Thyroid gland (tissue), 4 donors: ENCODE measurements around the gene UCK1. TPM values are rescaled to one million over a fixed set of nuclear protein-coding genes. Genes with fewer than 3 reads are reported as not detected.
"Not testable (repeated sequence)": the region's sequence is repeated elsewhere in the genome, so short reads cannot be mapped to it uniquely, and the experiment has no call there.

Experiments used
- DNase-seq, 2 donors: peaks; one replicate each; pipeline ENCODE4 v3.0.0-alpha.2; 2019
- H3K27ac ChIP-seq, 3 donors: fragments of 200-600 bp; sonication (generic); 1 replicate in 2 of 3; 2 replicates in 1 of 3; pipeline ENCODE4 v1.5.1; 2016 to 2019; ENCODE audit warnings: mild to moderate bottlenecking in 1 of 3, moderate library complexity in 1 of 3
- H3K27me3 ChIP-seq: fragments of 200-600 bp; sonication (generic); one replicate; pipeline ENCODE4 v1.5.1; 2019
- H3K36me3 ChIP-seq, 2 donors: fragments of 200-600 bp; sonication (generic); one replicate each; pipeline ENCODE4 v1.5.1; 2016 to 2019
- H3K4me1 ChIP-seq, 2 donors: fragments of 200-600 bp; sonication (generic); one replicate each; pipeline ENCODE4 v1.5.1; 2017 to 2019
- H3K4me3 ChIP-seq, 3 donors: fragments of 200-600 bp; sonication (generic); replicated peaks in 1 of 3; 1 replicate in 2 of 3; 2 replicates in 1 of 3; pipeline ENCODE4 v1.5.1; 2016; ENCODE audit warnings: mild to moderate bottlenecking in 1 of 3
- H3K9me3 ChIP-seq: fragments of 200-600 bp; sonication (generic); one replicate; pipeline ENCODE4 v1.5.1; 2017
- CTCF ChIP-seq, 6 experiments: fragments of 200-600 bp in 3 of 6; fragments of 450-650 bp in 3 of 6; sonication (generic) in 3 of 6; IDR thresholded peaks; one replicate each; pipeline ENCODE4 v1.5.1; 2016 to 2019; ENCODE audit warnings: antibody characterized with exemption in 6 of 6, mild to moderate bottlenecking in 2 of 6, inconsistent platforms in 1 of 6, moderate library complexity in 1 of 6
- POLR2A ChIP-seq, 2 donors: fragments of 450-650 bp; IDR thresholded peaks; one replicate each; pipeline ENCODE4 v1.6.1; 2017; ENCODE audit warnings: antibody characterized with exemption in 2 of 2, mild to moderate bottlenecking in 2 of 2, moderate library complexity in 1 of 2
- WGBS, 2 donors: methylation state at CpG; one replicate each; pipeline ENCODE4 v1.1.5; 2017; 5-methylcytosine and 5-hydroxymethylcytosine counted together
- intact Hi-C: fragments of 100-400 bp; cut with DNase I; formaldehyde crosslinking; loops from one replicate; pipeline ENCODE4 v1.15.1; 2023
- total RNA-seq, 4 donors: library from RNA; depleted of rRNA; stranded (reverse); fragments of >200 nt; gene quantifications; one replicate each; pipeline ENCODE4 v1.2.3, GENCODE V29; 2016

The UCK1 gene
- total RNA-seq, 4 donors from 2014 or later = 39.3 to 57.0 (median 49.3) TPM

GRCh38 chr9:131518553-131518952 lies 12.5 kb downstream of the UCK1 start:
- Histone ChIP-seq H3K27me3 (no peaks in the 10 kb centered on the region), H3K27ac (no peak overlapping the region), H3K36me3 (peaks cover 40 to 55% of the 10 kb centered on the region in 2 donors), H3K9me3 (no peaks in the 10 kb centered on the region), H3K4me3 (no peak overlapping the region), H3K4me1 (no peaks in the 10 kb centered on the region)
- no peak for DNase-seq
- intact Hi-C loops = no loop called here
- TF ChIP-seq CTCF (IDR thresholded peaks at IDR 0.05) (no peak), POLR2A (IDR thresholded peaks at IDR 0.05) (no peak)
- 95 to 96% methylated on average over 14 to 20 of the region's 20 CpGs for WGBS, 2 donors

- DNase-seq = no peak
- Histone ChIP-seq H3K9me3 (no peaks in the 10 kb centered on the region), H3K4me3 (no peak overlapping the region), H3K27me3 (no peaks in the 10 kb centered on the region), H3K4me1 (no peaks in the 10 kb centered on the region), H3K27ac (no peak overlapping the region), H3K36me3 (peaks cover 41 to 61% of the 10 kb centered on the region in 2 donors)
- WGBS, 2 donors = 91 to 95% methylated on average over 11 of the region's 11 CpGs
- TF ChIP-seq CTCF (IDR thresholded peaks at IDR 0.05) (no peak), POLR2A (IDR thresholded peaks at IDR 0.05) (no peak)
- intact Hi-C loops = no loop called here
Measured at GRCh38 chr9:131517761-131518190, 13.3 kb downstream of the UCK1 start.

- intact Hi-C loops = no loop called here
- WGBS, 2 donors = 97 to 99% methylated on average over 9 of the region's 9 CpGs
- H3K27me3 ChIP-seq = no peaks in the 10 kb centered on the region
Measured at GRCh38 chr9:131516930-131517329, 14.1 kb downstream of the UCK1 start.

GRCh38 chr9:131516100-131516499 lies 15.0 kb downstream of the UCK1 start:
- no peak overlapping the region for H3K27ac ChIP-seq
- H3K9me3 ChIP-seq = no peaks in the 10 kb centered on the region
- TF ChIP-seq CTCF (IDR thresholded peaks at IDR 0.05) = no peak
- no peak for TF ChIP-seq POLR2A (IDR thresholded peaks at IDR 0.05)
- no peaks in the 10 kb centered on the region for H3K4me1 ChIP-seq
- H3K27me3 ChIP-seq = no peaks in the 10 kb centered on the region
- intact Hi-C loops = no loop called here
- no peak overlapping the region for H3K4me3 ChIP-seq
- WGBS, 2 donors = 79 to 83% methylated on average over 14 of the region's 15 CpGs
- no peak for DNase-seq
- H3K36me3 ChIP-seq = peaks cover 41 to 69% of the 10 kb centered on the region in 2 donors

More at GRCh38 chr9:131516930-131517329, 14.1 kb downstream of the UCK1 start:
- Histone ChIP-seq H3K4me3 (no peak overlapping the region), H3K4me1 (no peaks in the 10 kb centered on the region), H3K9me3 (no peaks in the 10 kb centered on the region), H3K36me3 (peaks cover 41 to 65% of the 10 kb centered on the region in 2 donors), H3K27ac (no peak overlapping the region)
- no peak for TF ChIP-seq POLR2A (IDR thresholded peaks at IDR 0.05)
- no peak for TF ChIP-seq CTCF (IDR thresholded peaks at IDR 0.05)
- no peak for DNase-seq

- 72 to 81% methylated on average over 8 to 9 of the region's 12 CpGs for WGBS, 2 donors
- H3K27ac ChIP-seq, H3K4me1 ChIP-seq, DNase-seq, H3K4me3 ChIP-seq, H3K9me3 ChIP-seq, H3K27me3 ChIP-seq, intact Hi-C loops: not testable (repeated sequence)
- H3K36me3 ChIP-seq = peaks cover 46 to 70% of the 10 kb centered on the region in 2 donors
Measured at GRCh38 chr9:131515559-131516031, 15.5 kb downstream of the UCK1 start.
